ENCODE measurements around the gene PDZK1IP1.
"Not testable (repeated sequence)": the region's sequence is repeated elsewhere in the genome, so short reads cannot be mapped to it uniquely, and the experiment has no call there.

Gene PDZK1IP1

GRCh38 chr1:47223174-47223920, 33.5 kb upstream of the PDZK1IP1 start:
- DNase-seq, result no peak

- no peak for DNase-seq
These were observed 32.6 kb upstream of the PDZK1IP1 start for GRCh38 chr1:47222476-47222875.

GRCh38 chr1:47219590-47220220, 29.9 kb upstream of the PDZK1IP1 start:
- DNase-seq, result no peak

GRCh38 chr1:47219001-47219400, 29.2 kb upstream of the PDZK1IP1 start:
- DNase-seq, result no peak

- no peak for DNase-seq
These were observed 26.6 kb upstream of the PDZK1IP1 start for GRCh38 chr1:47216278-47217059.

GRCh38 chr1:47215713-47216112, 25.9 kb upstream of the PDZK1IP1 start:
- DNase-seq, result no peak

- no peak for DNase-seq
These were observed 24.7 kb upstream of the PDZK1IP1 start for GRCh38 chr1:47214549-47214948.

GRCh38 chr1:47213230-47213963, 23.6 kb upstream of the PDZK1IP1 start:
- DNase-seq, result no peak

GRCh38 chr1:47212636-47213229, 22.9 kb upstream of the PDZK1IP1 start:
- no peak for DNase-seq

GRCh38 chr1:47211796-47212269, 22.0 kb upstream of the PDZK1IP1 start:
- no peak for DNase-seq

GRCh38 chr1:47210666-47211065, 20.8 kb upstream of the PDZK1IP1 start:
- DNase-seq, result no peak

GRCh38 chr1:47209725-47210325, 20.0 kb upstream of the PDZK1IP1 start:
- DNase-seq, result no peak

GRCh38 chr1:47209091-47209490, 19.3 kb upstream of the PDZK1IP1 start:
- no peak for DNase-seq

GRCh38 chr1:47208374-47208850, 18.6 kb upstream of the PDZK1IP1 start:
- DNase-seq, result no peak

- no peak for DNase-seq
These were observed 18.1 kb upstream of the PDZK1IP1 start for GRCh38 chr1:47207803-47208373.

- DNase-seq, result no peak
These were observed 16.1 kb upstream of the PDZK1IP1 start for GRCh38 chr1:47205918-47206317.

GRCh38 chr1:47203504-47203903, 13.7 kb upstream of the PDZK1IP1 start:
- not testable (repeated sequence) for DNase-seq

GRCh38 chr1:47201179-47201578, 11.3 kb upstream of the PDZK1IP1 start:
- DNase-seq, result no peak

- no peak for DNase-seq
These were observed 8.4 kb upstream of the PDZK1IP1 start for GRCh38 chr1:47198214-47198613.

- no peak for DNase-seq
These were observed 6.8 kb upstream of the PDZK1IP1 start for GRCh38 chr1:47196622-47197021.

- DNase-seq, result not testable (repeated sequence)
These were observed 6.1 kb upstream of the PDZK1IP1 start for GRCh38 chr1:47195981-47196380.

GRCh38 chr1:47194311-47194710, 4.5 kb upstream of the PDZK1IP1 start:
- DNase-seq, result no peak
